GM21526 (cell line): ENCODE data around the gene GRIK2.

Experiments
- ATAC-seq: cut with Tn5 transposase; IDR thresholded peaks from one replicate; pipeline ENCODE4 v1.9.1; 2021; ENCODE audit warnings: moderate library complexity; ENCODE audit not compliant: unreplicated experiment, low FRiP score

Gene GRIK2

GRCh38 chr6:101936516-101936915 is 543.0 kb downstream of the GRIK2 start:
- ATAC-seq, result no peak

GRCh38 chr6:101937108-101937507 is 543.6 kb downstream of the GRIK2 start:
- no peak for ATAC-seq

GRCh38 chr6:101940391-101940790 is 546.9 kb downstream of the GRIK2 start:
- no peak for ATAC-seq

- ATAC-seq, result no peak
Measured at GRCh38 chr6:101956961-101957360, 563.5 kb downstream of the GRIK2 start.

GRCh38 chr6:101961357-101961756 is 567.8 kb downstream of the GRIK2 start:
- no peak for ATAC-seq

GRCh38 chr6:101980924-101981323 is 587.4 kb downstream of the GRIK2 start:
- no peak for ATAC-seq

DNA sequence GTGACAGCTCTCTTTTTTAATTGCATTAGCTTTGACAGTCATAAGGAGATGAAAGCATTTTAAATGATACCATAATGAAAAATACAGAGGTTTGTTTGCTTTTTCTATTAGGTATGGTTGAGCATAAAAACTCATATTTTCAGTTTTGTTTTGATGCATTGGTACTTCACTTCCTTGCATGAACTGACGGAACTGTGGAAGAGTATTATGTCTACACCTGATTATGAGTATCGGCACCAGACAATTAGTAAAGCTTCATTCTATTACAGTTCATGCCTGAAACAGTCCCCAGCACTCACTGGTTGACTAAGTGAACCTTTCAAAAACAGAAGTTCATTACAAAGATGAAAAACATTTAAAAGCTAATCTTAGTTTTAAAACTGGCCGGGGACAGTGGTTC is 593.0 kb downstream of the GRIK2 start:
- ATAC-seq, result no peak

DNA sequence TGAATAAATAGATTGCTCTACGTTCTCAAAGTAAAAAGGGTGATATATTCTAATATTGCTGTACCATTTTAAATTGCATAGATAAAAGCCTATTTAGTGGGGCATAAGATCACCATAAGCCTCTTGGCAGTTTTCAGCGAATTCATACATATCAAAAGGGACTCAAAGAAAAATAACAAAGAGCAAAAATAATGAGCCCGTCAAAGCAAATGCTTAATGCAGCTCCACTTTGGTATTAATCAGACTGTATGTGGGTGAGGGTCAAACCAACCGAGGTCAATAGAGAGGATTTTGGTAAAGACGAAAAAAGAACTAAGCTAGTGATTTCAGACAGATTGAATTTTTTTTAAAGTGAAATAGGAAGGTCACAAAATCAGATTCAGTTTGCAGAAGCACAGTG is 598.8 kb downstream of the GRIK2 start:
- no peak for ATAC-seq

DNA sequence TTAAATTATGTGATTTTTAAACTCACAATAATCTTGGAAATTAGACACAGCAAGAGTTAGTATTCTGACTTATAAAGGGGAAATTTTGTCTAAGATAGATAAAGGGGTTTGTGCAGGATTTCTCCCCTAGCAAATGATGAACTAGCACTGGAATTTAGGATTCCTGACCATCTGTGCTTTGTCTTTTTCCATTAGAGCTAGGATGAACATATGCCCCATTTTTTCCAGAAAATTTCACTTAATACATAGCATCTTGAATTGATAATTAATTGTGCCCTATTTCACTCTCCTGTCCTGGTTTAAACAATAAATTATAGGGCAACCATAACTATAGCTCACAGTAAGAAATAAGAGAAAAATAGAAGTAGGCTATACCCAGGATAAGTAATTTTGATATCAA is 601.0 kb downstream of the GRIK2 start:
- ATAC-seq, result no peak

DNA sequence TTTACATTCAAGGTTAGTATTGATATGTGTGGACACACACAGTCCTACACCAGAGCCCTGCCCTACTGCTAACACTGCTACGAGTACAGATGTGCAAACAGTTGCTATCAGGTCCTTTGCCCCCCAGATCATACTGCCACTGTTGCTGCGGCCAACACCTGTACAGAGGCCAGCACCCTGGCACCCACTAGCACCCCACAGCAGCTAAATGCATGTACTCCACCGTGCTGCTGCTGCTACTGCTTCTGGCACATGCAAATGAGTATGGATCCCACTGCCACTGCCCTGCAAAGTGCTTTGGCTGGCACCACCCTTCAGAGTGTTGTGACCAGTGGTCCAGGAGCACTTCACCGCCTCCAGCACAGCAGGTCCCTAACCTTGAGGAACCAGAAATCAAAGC is 621.9 kb downstream of the GRIK2 start:
- no peak for ATAC-seq

DNA sequence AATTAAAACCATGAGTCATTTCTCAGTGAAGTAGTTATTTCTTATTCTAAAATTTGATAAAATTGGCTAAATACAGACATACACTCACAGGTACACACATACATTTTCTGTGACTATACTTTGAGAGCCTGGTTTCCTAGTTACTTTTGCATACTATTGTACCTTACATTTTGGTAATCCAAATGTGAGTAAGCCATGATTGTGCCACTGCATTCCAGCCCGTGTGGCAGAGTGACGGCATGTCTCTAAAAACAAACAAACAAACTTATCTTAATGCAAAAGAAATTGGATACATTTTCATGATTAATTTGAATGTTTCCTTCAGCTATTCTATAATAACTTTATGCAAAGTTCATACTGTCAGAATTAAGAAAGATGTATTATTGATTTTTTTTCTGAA is 628.8 kb downstream of the GRIK2 start:
- no peak for ATAC-seq

DNA sequence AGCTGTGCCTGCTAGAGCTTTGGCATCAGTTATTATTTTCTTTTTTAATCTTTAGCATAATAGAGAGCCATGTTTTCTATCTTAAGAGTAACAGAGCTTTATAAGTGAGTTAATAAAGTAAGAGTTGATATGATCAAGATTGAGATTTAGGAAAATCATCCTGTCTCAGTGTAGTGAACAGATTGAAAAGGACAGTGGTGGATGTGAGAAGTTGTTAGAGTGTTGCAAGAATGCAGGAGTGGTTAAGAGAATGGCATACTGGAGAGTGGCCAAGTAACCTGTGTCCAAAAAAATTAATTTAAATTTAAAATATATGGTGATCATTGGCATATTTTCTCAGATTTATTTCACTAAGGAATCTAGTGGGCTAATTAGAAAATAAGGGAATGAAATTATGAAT is 629.3 kb downstream of the GRIK2 start:
- no peak for ATAC-seq

GRCh38 chr6:102023977-102024657 is 630.6 kb downstream of the GRIK2 start:
- no peak for ATAC-seq

- ATAC-seq, result no peak
Measured at GRCh38 chr6:102026649-102027048, 633.1 kb downstream of the GRIK2 start.

DNA sequence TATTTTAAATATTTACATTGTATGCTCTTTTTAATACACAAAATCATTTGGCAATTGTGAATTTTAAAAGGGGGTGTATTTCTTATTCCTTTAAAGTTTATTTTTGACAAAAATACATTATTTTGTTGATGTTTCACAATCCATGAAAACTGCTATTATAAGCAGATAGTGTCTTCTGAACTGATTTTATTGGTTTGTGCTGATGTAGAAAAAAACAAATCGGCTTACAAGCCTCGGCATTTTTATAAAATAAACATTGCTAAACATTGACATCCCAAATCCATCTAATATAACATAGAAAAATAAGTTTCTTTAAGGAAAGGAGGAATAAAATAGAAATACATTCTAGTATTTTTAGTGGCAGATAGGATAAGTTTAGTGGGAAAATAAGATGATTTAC is 634.7 kb downstream of the GRIK2 start:
- no peak for ATAC-seq

GRCh38 chr6:102038964-102039363 is 645.5 kb downstream of the GRIK2 start:
- ATAC-seq, result no peak

GRCh38 chr6:102039441-102039840 is 645.9 kb downstream of the GRIK2 start:
- no peak for ATAC-seq

DNA sequence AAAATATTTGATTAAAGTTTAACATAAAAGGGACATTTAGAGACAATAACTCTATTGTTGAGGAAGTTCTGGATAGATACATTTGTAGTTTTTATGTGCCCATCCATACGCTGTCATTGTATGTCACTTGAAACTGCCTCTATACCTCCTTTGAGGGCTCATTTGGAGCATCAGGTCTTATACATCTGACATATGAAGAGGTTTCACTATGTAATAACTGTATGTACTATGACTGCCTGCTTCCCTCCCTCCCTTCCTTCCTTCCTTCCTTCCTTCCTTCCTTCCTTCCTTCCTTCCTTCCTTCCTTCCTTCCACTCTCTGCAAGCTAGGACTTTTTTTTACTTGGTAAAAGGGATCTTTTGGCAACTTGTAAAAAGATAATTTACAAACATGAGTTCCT is 657.5 kb downstream of the GRIK2 start:
- ATAC-seq, result no peak

DNA sequence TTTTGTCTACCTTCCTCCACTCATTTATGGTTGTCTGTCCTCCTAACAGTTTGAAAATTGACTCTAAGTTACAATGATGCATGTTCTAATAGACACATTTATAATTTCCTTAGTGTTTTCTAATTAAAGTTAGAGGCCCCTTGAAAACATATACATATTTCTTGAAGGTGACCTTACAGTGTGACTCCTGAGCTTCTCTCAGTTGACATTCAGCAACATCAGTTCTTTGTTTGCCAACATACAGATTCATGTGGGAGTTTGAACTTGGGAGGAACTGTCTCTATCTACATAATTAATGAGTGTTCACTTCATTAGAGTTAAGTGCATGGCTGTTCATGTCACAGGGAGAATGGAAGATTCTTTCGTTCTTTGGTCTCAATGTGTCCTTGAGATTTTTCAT is 658.2 kb downstream of the GRIK2 start:
- ATAC-seq, result no peak

GRCh38 chr6:102064142-102064541 is 670.6 kb downstream of the GRIK2 start:
- no peak for ATAC-seq

- no peak for ATAC-seq
Measured at GRCh38 chr6:102066301-102066700, 672.8 kb downstream of the GRIK2 start.

DNA sequence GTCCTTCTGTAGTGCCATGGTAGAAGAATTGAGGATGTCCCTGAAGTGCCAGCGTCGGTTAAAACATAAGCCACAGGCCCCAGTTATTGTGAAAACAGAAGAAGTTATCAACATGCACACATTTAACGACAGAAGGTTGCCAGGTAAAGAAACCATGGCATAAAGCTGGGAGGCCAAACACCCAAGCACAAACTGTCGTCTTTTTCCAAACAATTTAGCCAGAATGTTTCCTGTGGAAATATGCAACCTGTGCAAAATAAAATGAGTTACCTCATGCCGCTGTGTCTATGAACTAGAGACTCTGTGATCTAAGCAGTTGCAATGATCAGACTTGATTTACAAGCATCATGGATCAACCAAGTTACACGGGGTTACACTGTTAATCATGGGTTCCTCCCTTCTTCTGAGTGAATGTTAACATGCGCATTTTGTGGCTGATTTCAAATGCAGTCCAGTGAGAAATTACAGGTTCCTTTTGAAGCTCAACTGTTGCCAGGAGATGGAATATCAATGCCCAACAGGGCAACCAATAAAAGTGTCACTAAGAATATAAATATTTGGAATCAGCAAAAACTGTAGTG is 674.9 kb downstream of the GRIK2 start:
- ATAC-seq, result no peak

GRCh38 chr6:102075539-102075938 is 682.0 kb downstream of the GRIK2 start:
- no peak for ATAC-seq
